ENCODE results near the gene SLC5A6.

DNA sequence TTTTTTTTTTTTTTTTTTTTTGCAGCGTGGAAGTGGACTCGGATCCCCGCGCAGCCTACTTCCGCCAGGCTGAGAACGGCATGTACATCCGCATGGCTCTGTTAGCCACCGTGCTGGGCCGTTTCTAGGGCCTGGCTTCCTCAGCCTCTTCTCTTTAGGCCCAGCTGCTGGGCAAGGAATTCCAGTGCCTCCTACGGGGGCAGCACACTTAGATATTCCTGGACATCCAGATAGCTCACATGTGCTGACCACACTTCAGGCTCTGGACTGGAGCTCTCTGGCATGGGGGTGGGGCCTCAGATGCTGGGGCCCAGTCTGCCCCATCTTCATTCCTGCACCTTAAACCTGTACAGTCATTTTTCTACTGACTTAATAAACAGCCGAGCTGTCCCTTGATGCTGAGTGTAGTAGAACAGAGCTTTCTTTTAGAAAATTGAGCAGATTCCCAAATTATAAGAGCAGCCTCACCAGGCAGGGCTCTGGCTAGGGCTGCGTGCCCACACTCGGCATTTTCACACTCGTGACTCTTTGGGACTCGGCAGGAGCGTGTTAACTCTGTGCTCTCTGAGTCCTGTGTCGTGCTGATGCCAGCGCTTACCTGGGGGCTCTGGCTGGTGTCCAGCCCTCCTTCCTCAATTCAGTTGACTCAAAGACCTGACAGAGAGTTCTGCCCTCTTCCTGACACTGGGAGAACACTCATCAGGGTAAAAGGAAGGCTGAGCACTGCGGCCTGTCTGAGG, 31.5 kb upstream of the SLC5A6 start:
- TF ChIP-seq POLR2AphosphoS5 (IDR thresholded peaks at IDR 0.05; ENCODE audit: borderline replicate concordance, low read depth, low read length) (no peak), EZH2 (IDR thresholded peaks at IDR 0.05) (no peak)

All from SK-N-MC (cell line).